Breast epithelium (tissue), 3 donors: ENCODE results near the gene SRPK1.

Experiments
- POLR2A ChIP-seq: fragments of 450-650 bp; IDR thresholded peaks from one replicate; pipeline ENCODE4 v1.6.1; 2016; ENCODE audit warnings: antibody characterized with exemption, mild to moderate bottlenecking, moderate library complexity
- POLR2AphosphoS5 ChIP-seq, 3 donors: sonication (generic); formaldehyde crosslinking; IDR thresholded peaks; one replicate each; pipeline ENCODE4 v1.6.1; 2017; ENCODE audit warnings: antibody characterized with exemption in 3 of 3
- TF ChIP-seq, protein P1 (sequence below), 3 donors: fragments of 450-650 bp; IDR thresholded peaks; one replicate each; pipeline ENCODE4 v1.5.1; 2016 to 2017; ENCODE audit warnings: antibody characterized with exemption in 3 of 3, mild to moderate bottlenecking in 3 of 3, moderate library complexity in 3 of 3

DNA sequence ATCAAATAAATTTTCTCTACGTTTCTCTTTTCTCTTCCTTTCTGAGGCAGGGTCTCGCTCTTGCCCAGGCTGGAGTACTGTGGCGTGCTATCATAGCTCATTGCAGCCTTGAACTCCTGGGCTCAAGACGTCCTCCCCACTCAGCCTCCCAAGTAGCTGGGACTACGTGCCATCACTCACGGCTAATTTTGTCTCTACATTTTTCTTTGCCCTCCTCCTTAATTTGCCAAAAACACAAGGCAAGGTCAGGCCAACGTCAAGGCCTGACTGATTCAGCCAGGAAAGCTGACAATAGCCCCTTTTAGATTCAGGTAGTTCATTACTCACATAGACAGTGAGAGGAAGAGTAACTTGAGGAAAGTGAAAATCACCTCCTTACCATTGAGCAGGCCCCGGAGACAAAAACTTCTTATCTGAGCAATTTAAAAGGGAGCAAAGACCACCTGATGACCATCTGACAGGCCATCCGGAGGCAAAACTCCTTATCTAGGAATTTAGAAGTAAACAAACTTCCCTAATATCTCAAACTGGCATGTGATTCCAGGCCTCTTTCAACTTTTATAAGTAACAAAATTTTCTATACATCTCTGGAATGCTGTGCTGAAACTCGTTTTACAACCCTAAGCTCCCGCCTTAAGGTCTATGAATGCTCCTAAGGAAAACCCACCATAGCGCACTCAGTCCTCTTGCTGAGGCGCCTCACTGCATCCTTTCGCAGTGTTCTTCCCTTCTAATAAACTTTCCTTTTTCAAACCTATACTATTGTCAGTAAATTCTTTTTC, 42.1 kb upstream of the SRPK1 start:
- TF ChIP-seq, protein P1, sequence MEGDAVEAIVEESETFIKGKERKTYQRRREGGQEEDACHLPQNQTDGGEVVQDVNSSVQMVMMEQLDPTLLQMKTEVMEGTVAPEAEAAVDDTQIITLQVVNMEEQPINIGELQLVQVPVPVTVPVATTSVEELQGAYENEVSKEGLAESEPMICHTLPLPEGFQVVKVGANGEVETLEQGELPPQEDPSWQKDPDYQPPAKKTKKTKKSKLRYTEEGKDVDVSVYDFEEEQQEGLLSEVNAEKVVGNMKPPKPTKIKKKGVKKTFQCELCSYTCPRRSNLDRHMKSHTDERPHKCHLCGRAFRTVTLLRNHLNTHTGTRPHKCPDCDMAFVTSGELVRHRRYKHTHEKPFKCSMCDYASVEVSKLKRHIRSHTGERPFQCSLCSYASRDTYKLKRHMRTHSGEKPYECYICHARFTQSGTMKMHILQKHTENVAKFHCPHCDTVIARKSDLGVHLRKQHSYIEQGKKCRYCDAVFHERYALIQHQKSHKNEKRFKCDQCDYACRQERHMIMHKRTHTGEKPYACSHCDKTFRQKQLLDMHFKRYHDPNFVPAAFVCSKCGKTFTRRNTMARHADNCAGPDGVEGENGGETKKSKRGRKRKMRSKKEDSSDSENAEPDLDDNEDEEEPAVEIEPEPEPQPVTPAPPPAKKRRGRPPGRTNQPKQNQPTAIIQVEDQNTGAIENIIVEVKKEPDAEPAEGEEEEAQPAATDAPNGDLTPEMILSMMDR (IDR thresholded peaks at IDR 0.05): no peak
- TF ChIP-seq POLR2A (no peak), POLR2AphosphoS5 (IDR thresholded peaks at IDR 0.05) (no peak)
